Measurements from ENCODE around the gene LARP6. TPM values are rescaled to one million over a fixed set of nuclear protein-coding genes. Genes with fewer than 3 reads are reported as not detected.

Gene LARP6
- total RNA-seq, 1 experiment from 2014 or later: 35.9 TPM

GRCh38 chr15:70835841-70836240, 18.1 kb downstream of the LARP6 start:
- Histone ChIP-seq H3K4me1 (ENCODE audit: control insufficient read depth in 1 of 2, insufficient read depth in 2 of 2, low read length in 2 of 2) (peaks cover 16 to 22% of the 10 kb centered on the region in 2 experiments), H3K4me3 (replicated peaks in 1 of 2; ENCODE audit: low read depth in 1 of 2, low read length in 2 of 2) (no peak overlapping the region), H3K79me2 (ENCODE audit: insufficient read depth, low read length) (no peaks in the 10 kb centered on the region), H3K4me2 (ENCODE audit: low read length) (no peak overlapping the region), H4K20me1 (ENCODE audit: insufficient read depth) (no peaks in the 10 kb centered on the region), H3K27me3 (ENCODE audit: insufficient read depth, low read length) (no peaks in the 10 kb centered on the region), H3K9ac (ENCODE audit: low read length) (no peak overlapping the region), H3K36me3 (ENCODE audit: control insufficient read depth in 1 of 2, insufficient read depth in 2 of 2, low read length in 2 of 2) (peaks cover 5 to 10% of the 10 kb centered on the region in 2 experiments; a peak in 1 of 4 replicates), H3K9me3 (ENCODE audit: control insufficient read depth in 1 of 2, insufficient read depth in 1 of 2, low read depth in 1 of 2, low read length in 2 of 2) (peaks cover 3 to 5% of the 10 kb centered on the region in 2 experiments; a peak in 2 of 4 replicates), H3K9me2 (ENCODE audit: insufficient read depth) (no peaks in the 10 kb centered on the region), H3K27ac (ENCODE audit: low read depth, low read length) (no peak overlapping the region), H2AFZ (ENCODE audit: low read depth, low read length, poor library complexity, severe bottlenecking) (no peak overlapping the region)
- DNase-seq (ENCODE audit: low read depth, low spot score) (no peak), ATAC-seq (no peak)
- intact Hi-C loops (cut with micrococcal nuclease): no loop called here
- TF ChIP-seq CTCF (IDR thresholded peaks at IDR 0.05 in 2 of 3, conservative IDR thresholded peaks at IDR 0.05 in 1 of 3; ENCODE audit: borderline replicate concordance in 1 of 3, insufficient read depth in 1 of 3, low read depth in 2 of 3, low read length in 2 of 3): no peak
- no peak for TF ChIP-seq ZNF274 (IDR thresholded peaks at IDR 0.05; ENCODE audit: low read depth, low read length)
- TF ChIP-seq ATF3 (IDR thresholded peaks at IDR 0.05): no peak
- TF ChIP-seq ELF1 (IDR thresholded peaks at IDR 0.05; ENCODE audit: borderline replicate concordance, low read depth): no peak
- CTCF ChIA-PET: interaction anchor here (1.7 kb wide), 1 partner anchor 11 kb away, joined by 4 read pairs; no protein-coding TSS in a partner anchor
- no TSS peak for BruUV-seq (replicated peaks)
- RAD21 ChIA-PET (ENCODE audit: low non-redundant PET in 1 of 2, low total read pairs in 2 of 2, uncharacterized antibody in 2 of 2, unreplicated experiment in 2 of 2): no interaction called here
- POLR2A ChIA-PET: no interaction called here

GRCh38 chr15:70835415-70835814, 18.5 kb downstream of the LARP6 start:
- Histone ChIP-seq H3K9me2 (ENCODE audit: insufficient read depth) (no peaks in the 10 kb centered on the region), H3K4me2 (ENCODE audit: low read length) (no peak overlapping the region), H3K27me3 (ENCODE audit: insufficient read depth, low read length) (no peaks in the 10 kb centered on the region), H3K9ac (ENCODE audit: low read length) (no peak overlapping the region), H4K20me1 (ENCODE audit: insufficient read depth) (no peaks in the 10 kb centered on the region), H3K36me3 (ENCODE audit: control insufficient read depth in 1 of 2, insufficient read depth in 2 of 2, low read length in 2 of 2) (peaks cover 5 to 10% of the 10 kb centered on the region in 2 experiments; a peak in 1 of 4 replicates), H2AFZ (ENCODE audit: low read depth, low read length, poor library complexity, severe bottlenecking) (no peak overlapping the region), H3K79me2 (ENCODE audit: insufficient read depth, low read length) (no peaks in the 10 kb centered on the region), H3K9me3 (ENCODE audit: control insufficient read depth in 1 of 2, insufficient read depth in 1 of 2, low read depth in 1 of 2, low read length in 2 of 2) (peaks cover 3 to 5% of the 10 kb centered on the region in 2 experiments; a peak in 2 of 4 replicates), H3K27ac (ENCODE audit: low read depth, low read length) (no peak overlapping the region), H3K4me3 (replicated peaks in 1 of 2; ENCODE audit: low read depth in 1 of 2, low read length in 2 of 2) (no peak overlapping the region), H3K4me1 (ENCODE audit: control insufficient read depth in 1 of 2, insufficient read depth in 2 of 2, low read length in 2 of 2) (peaks cover 16 to 22% of the 10 kb centered on the region in 2 experiments)
- TF ChIP-seq CBX3 (IDR thresholded peaks at IDR 0.05; ENCODE audit: low read depth) (0 out of 2 replicates have a peak, but pooled peaks have one; percentile 39), EZH2phosphoT487 (IDR thresholded peaks at IDR 0.05; ENCODE audit: borderline replicate concordance) (no peak)
- intact Hi-C loops (cut with micrococcal nuclease): no loop called here
- ATAC-seq (no peak), DNase-seq (ENCODE audit: low read depth, low spot score) (no peak)
- ChIA-PET POLR2A (no interaction called here), RAD21 (ENCODE audit: low non-redundant PET in 1 of 2, low total read pairs in 2 of 2, uncharacterized antibody in 2 of 2, unreplicated experiment in 2 of 2) (no interaction called here), CTCF (interaction anchor here (1.7 kb wide), 1 partner anchor 11 kb away, joined by 4 read pairs; no protein-coding TSS in a partner anchor)
- no TSS peak for BruUV-seq (replicated peaks)

Data from HCT116 (cell line).